GM12878 (cell line): ENCODE measurements around the gene PGA3. TPM values are rescaled to one million over a fixed set of nuclear protein-coding genes. Genes with fewer than 3 reads are reported as not detected.

Source experiments
- ATAC-seq: fragments of 200-7000 bp; cut with Tn5 transposase; 3 replicates; pipeline ENCODE4 v1.9.1; 2020; ENCODE audit warnings: mild to moderate bottlenecking, moderate library complexity
- BruUV-seq: library from RNA; stranded (reverse); fragments of 400-500 nt; replicated peaks from 2 replicates; lab custom pipeline; 2021; lab: Mats Ljungman, UMichigan
- CTCF ChIA-PET: fragments of 300-600 bp; sonication (Branson Sonifier 250); formaldehyde crosslinking; extraction: SDS; loops from one replicate; lab custom pipeline; 2021; ENCODE audit warnings: inconsistent platforms; lab: Yijun Ruan, JAX
- POLR2A ChIA-PET: fragments of 350-600 bp; formaldehyde crosslinking; extraction: SDS; loops from one replicate; lab custom pipeline; 2021; ENCODE audit warnings: inconsistent platforms; lab: Charles Lee
- RAD21 ChIA-PET: fragments of 300-600 bp; sonication (Branson Sonifier 250); formaldehyde crosslinking; loops from one replicate; lab custom pipeline; 2023; ENCODE audit warnings: antibody characterized with exemption; ENCODE audit not compliant: unreplicated experiment; lab: Charles Lee
- SMC1A ChIA-PET: fragments of 300-600 bp; sonication (Branson Sonifier 250); formaldehyde crosslinking; loops from one replicate; lab custom pipeline; 2023; ENCODE audit not compliant: unreplicated experiment, uncharacterized antibody; lab: Charles Lee
- DNase-seq: peaks from one replicate; pipeline ENCODE4 v3.0.0-alpha.2; 2011; ENCODE audit warnings: low read depth, low spot score
- FAIRE-seq: peaks from 3 replicates; lab custom pipeline; 2011; peaks lifted over from hg19 to GRCh38; lab: Jason Lieb, UNC
- H2AFZ ChIP-seq: 2 replicates; pipeline ENCODE4 v1.6.0; 2011; ENCODE audit warnings: low read depth, low read length, control low read depth; ENCODE audit not compliant: control insufficient read depth
- H3K27ac ChIP-seq: 2 replicates; pipeline ENCODE4 v1.5.1; 2011; ENCODE audit warnings: control low read depth; ENCODE audit not compliant: control insufficient read depth, insufficient read depth
- H3K27me3 ChIP-seq, 2 experiments: replicated peaks in 1 of 2; 2 replicates each; pipeline versions ENCODE4 v1.6.0 to v1.6.1; 2011; ENCODE audit warnings: low read length in 1 of 2; ENCODE audit not compliant: control insufficient read depth in 2 of 2, insufficient read depth in 2 of 2
- H3K36me3 ChIP-seq, 2 experiments: 2 replicates each; pipeline ENCODE4 v1.5.1; 2011; ENCODE audit warnings: low read length in 1 of 2; ENCODE audit not compliant: control insufficient read depth in 2 of 2, insufficient read depth in 2 of 2
- H3K4me1 ChIP-seq: 2 replicates; pipeline ENCODE4 v1.6.1; 2011; ENCODE audit warnings: mild to moderate bottlenecking, low read length, moderate library complexity, mixed read lengths; ENCODE audit not compliant: control insufficient read depth, insufficient read depth
- H3K4me2 ChIP-seq: 2 replicates; pipeline ENCODE4 v1.6.0; 2011; ENCODE audit warnings: control low read depth; ENCODE audit not compliant: control insufficient read depth, insufficient read depth
- H3K4me3 ChIP-seq: fragments of 200-600 bp; sonication (generic); 2 replicates; pipeline ENCODE4 v1.5.1; 2016
- H3K79me2 ChIP-seq: 2 replicates; pipeline ENCODE4 v1.6.0; 2011; ENCODE audit warnings: low read length; ENCODE audit not compliant: control insufficient read depth, insufficient read depth
- H3K9ac ChIP-seq: 2 replicates; pipeline ENCODE4 v1.8.0; 2011; ENCODE audit warnings: low read length, control low read depth, mixed read lengths; ENCODE audit not compliant: control insufficient read depth, insufficient read depth
- H3K9me3 ChIP-seq: replicated peaks from 3 replicates; pipeline ENCODE4 v1.5.1; 2011; ENCODE audit warnings: mild to moderate bottlenecking, low read length; ENCODE audit not compliant: control insufficient read depth, insufficient read depth
- H4K20me1 ChIP-seq: 2 replicates; pipeline ENCODE4 v1.6.0; 2011; ENCODE audit not compliant: control insufficient read depth, insufficient read depth
- BHLHE40 ChIP-seq, 2 experiments: fragments of 450-650 bp in 1 of 2; IDR thresholded peaks; 2 replicates each; pipeline ENCODE4 v1.6.1; 2011 to 2017; ENCODE audit warnings: low read depth in 2 of 2, borderline replicate concordance in 1 of 2, improper control_type of control experiment in 1 of 2, low read length in 1 of 2, mild to moderate bottlenecking in 1 of 2
- CHD2 ChIP-seq: IDR thresholded peaks from 2 replicates; pipeline ENCODE4 v1.6.1; 2011; ENCODE audit warnings: low read depth, low read length, improper control_type of control experiment, borderline replicate concordance
- ELK1 ChIP-seq: IDR thresholded peaks from 2 replicates; pipeline ENCODE4 v1.6.1; 2012; ENCODE audit warnings: low read depth, low read length, improper control_type of control experiment
- GABPA ChIP-seq: IDR thresholded peaks from 2 replicates; pipeline ENCODE4 v1.6.1; 2014; ENCODE audit warnings: antibody characterized with exemption, low read depth, mild to moderate bottlenecking, inconsistent platforms
- HDAC6 ChIP-seq: fragments of 200-600 bp; sonication (generic); IDR thresholded peaks from one replicate; pipeline ENCODE4 v1.8.0; 2017; ENCODE audit warnings: antibody characterized with exemption; ENCODE audit not compliant: unreplicated experiment
- PML ChIP-seq: IDR thresholded peaks from 2 replicates; pipeline ENCODE4 v1.6.1; 2012; ENCODE audit warnings: low read length, inconsistent platforms
- SIX5 ChIP-seq: IDR thresholded peaks from 2 replicates; pipeline ENCODE4 v1.6.1; 2011; ENCODE audit warnings: mild to moderate bottlenecking, low read depth, low read length, moderate library complexity; ENCODE audit not compliant: severe bottlenecking
- YBX1 ChIP-seq: fragments of 450-650 bp; IDR thresholded peaks from 2 replicates; pipeline ENCODE4 v1.6.1; 2016; ENCODE audit warnings: antibody characterized with exemption
- ZNF687 ChIP-seq: fragments of 450-650 bp; IDR thresholded peaks from 2 replicates; pipeline ENCODE4 v1.6.1; 2017; ENCODE audit warnings: mild to moderate bottlenecking, moderate library complexity
- WGBS: methylation state at CpG from one replicate; pipeline ENCODE4 v1.1.6; 2016; ENCODE audit warnings: low lambda C conversion rate; ENCODE audit not compliant: insufficient replicate concordance, insufficient coverage; ENCODE audit errors: missing lambda C conversion rate; 5-methylcytosine and 5-hydroxymethylcytosine counted together
- in situ Hi-C: fragments of 300-500 bp; cut with MboI; formaldehyde crosslinking; loops from 9 replicates; pipeline ENCODE4 v1.14.3; 2018; ENCODE audit warnings: mixed read lengths
- intact Hi-C: fragments of 100-400 bp; cut with micrococcal nuclease; formaldehyde crosslinking; loops from one replicate; pipeline ENCODE4 v1.14.2; 2022; ENCODE audit not compliant: unreplicated experiment
- polyA plus RNA-seq, 11 experiments: library from polyadenylated mRNA; depleted of rRNA in 4 of 11; unstranded in 6 of 11; stranded (reverse) in 5 of 11; fragments of >200 nt; fragmentation: Nextera tagmentation in 4 of 11; fragmentation: Illumina TruSeq in 1 of 11; extraction: Ambion mirVana in 4 of 11; extraction: Trizol in 1 of 11; gene quantifications; 1 replicate in 1 of 11; 2 replicates in 10 of 11; pipeline versions ENCODE4 v1.2.1 to v1.2.3, GENCODE V29; 2011 to 2016; ENCODE audit warnings: inconsistent platforms in 2 of 11, missing spikeins in 2 of 11, low read depth in 1 of 11
- total RNA-seq, 4 experiments: library from RNA; depleted of rRNA in 3 of 4; stranded (reverse); fragments of >200 nt in 3 of 4; fragmentation: Illumina TruSeq in 1 of 4; extraction: Trizol in 1 of 4; gene quantifications; 2 replicates each; pipeline versions ENCODE4 v1.2.1 to v1.2.3, GENCODE V29; 2013 to 2021

The PGA3 gene
- total and polyA plus RNA-seq, 10 of the 15 experiments (the other 5 are each of a cell fraction or from before 2014, with no cell fraction given): not detected

GRCh38 chr11:61170566-61170965 is 32.7 kb upstream of the PGA3 start:
- H3K9ac ChIP-seq: no peak overlapping the region
- H4K20me1 ChIP-seq: no peaks in the 10 kb centered on the region
- H3K27ac ChIP-seq: no peak overlapping the region
- TF ChIP-seq YBX1 (no peak), PML (no peak), ELK1 (no peak), GABPA (no peak), CHD2 (no peak), HDAC6 (no peak), SIX5 (no peak), ZNF687 (no peak), BHLHE40 (IDR thresholded peaks at IDR 0.05; ENCODE audit: borderline replicate concordance in 1 of 2, low read depth in 2 of 2, low read length in 1 of 2) (no peak)
- SMC1A ChIA-PET: interaction anchor here (1.1 to 4.6 kb wide), 5 partner anchors 12 to 408 kb away, joined by 3 to 31 read pairs (median 5); no protein-coding TSS in a partner anchor
- no peak overlapping the region for H3K4me2 ChIP-seq
- no peaks in the 10 kb centered on the region; a peak in 1 of 4 replicates for H3K27me3 ChIP-seq
- intact Hi-C loops: no loop called here
- POLR2A ChIA-PET: interaction anchor here (0.7 to 2.6 kb wide), 2 partner anchors 12 to 165 kb away, joined by 5 to 17 read pairs; no protein-coding TSS in a partner anchor
- H3K36me3 ChIP-seq: no peaks in the 10 kb centered on the region
- H3K79me2 ChIP-seq: peaks cover 3% of the 10 kb centered on the region
- in situ Hi-C loops: no loop called here
- H3K4me3 ChIP-seq: no peak overlapping the region
- DNase-seq (no peak), FAIRE-seq (no peak), ATAC-seq (no peak)
- CTCF ChIA-PET: interaction anchor here (0.6 to 3.1 kb wide), 7 partner anchors 11 to 340 kb away, joined by 3 to 17 read pairs (median 3); partner anchors contain the start of gene CD6
- 72% methylated on average over 9 of the region's 9 CpGs for WGBS
- no peak overlapping the region for H2AFZ ChIP-seq
- H3K4me1 ChIP-seq: peaks cover 16% of the 10 kb centered on the region
- H3K9me3 ChIP-seq: peaks cover 6% of the 10 kb centered on the region
- RAD21 ChIA-PET: interaction anchor here (0.7 to 2.2 kb wide), 4 partner anchors 9 to 221 kb away, joined by 3 to 8 read pairs (median 4); partner anchors contain the start of gene VPS37C
- BruUV-seq: no TSS peak
